Bone marrow (tissue), 2 donors: ENCODE measurements around the gene NT5E.

Experiments
- DNase-seq, 2 donors: peaks; one replicate each; lab custom pipeline; 2025; lab: John Stamatoyannopoulos, UW

The NT5E gene

DNA sequence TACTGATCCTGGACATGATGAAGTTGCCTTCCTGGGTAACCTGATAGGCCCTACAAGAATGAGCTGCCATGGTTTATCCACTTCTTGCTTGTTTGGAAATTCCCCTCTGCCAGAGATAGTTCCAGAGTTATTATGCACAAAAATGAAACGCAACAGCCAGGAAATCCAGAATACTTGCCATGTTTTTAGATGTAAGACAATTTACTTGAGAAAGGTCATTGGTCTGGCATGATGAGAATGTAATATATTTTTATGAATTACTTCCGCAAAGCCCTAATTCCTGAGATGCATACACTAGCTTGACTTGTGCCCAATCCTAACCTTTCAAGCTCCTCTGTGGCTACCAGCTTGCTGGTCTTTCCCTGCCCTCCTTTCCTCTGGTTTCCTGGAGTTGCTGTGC, 27.9 kb upstream of the NT5E start:
- DNase-seq = no peak

DNA sequence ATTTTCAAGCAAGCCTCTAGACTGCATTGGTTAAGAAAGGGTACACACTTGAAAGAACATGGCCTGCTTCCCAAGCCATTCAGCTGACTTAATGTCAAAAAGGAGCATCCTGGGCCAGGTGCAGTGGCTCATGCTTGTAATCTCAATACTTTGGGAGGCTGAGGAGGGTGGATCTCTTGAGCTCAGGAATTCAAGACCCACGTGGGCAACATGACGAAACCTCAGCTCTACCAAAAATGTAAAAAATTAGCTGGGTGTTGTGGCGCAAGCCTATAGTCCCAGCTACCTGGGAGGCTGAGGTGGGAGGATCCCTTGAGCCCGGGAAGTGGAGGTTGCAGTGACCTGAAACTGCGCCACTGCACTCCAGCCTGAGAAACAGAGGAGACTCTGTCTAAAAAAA, 26.9 kb upstream of the NT5E start:
- no peak for DNase-seq

GRCh38 chr6:85424981-85425380, 24.9 kb upstream of the NT5E start:
- no peak for DNase-seq

GRCh38 chr6:85425997-85426396, 23.9 kb upstream of the NT5E start:
- DNase-seq = no peak

DNA sequence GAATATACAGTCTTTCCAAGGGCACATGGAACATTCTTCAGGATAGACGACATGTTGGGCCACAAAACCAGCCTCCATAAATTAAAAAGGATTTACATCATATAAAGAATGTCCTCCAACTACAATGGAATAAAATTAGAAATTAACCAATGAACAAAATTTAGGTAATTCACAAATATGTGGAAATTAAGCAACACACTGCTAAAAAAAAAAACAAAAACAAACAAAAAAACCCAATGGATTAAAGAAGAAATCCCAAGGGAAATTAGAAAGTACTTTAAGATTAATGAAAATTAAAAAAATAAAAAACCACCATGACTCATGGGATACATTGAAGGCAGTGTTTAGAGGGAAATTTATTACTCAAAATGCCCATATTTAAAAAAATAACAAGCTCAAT, 21.4 kb upstream of the NT5E start:
- DNase-seq = no peak

DNA sequence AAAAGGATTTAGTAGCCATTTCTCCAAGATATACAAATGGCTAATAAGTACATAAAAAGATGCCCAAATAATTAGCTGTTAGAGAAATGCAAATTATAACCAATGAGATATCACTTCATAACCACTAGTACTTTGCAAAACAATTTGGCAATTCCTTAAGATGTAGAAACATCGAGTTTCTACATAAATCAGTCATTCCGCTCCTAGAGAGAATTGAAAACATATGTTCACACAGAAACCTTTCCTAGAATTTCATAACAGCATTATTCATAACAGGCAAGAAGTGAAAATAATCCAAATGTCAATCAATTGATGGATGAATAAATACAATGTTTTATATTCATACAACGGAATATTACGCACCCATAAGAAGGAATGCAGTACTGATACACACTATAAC, 20.5 kb upstream of the NT5E start:
- DNase-seq = no peak

DNA sequence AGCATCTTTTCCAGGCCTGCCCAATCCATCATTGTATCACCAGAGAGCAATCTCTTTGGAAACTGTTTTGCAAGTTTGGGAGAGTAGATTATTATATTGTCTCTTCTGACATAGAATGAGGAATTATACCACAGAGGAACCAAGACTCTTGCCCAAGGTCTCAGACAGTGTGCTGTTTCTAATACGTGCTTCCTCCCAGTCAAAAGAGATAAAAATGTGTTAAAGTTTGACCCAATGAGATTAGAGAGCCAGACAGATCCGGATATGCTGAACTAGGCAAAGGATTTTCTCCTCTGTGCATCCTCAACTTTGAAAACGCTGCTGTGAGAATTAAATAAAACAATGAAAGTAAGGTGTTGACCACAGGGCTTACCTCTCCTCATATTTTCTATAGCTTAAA, 18.6 kb upstream of the NT5E start:
- no peak for DNase-seq

DNA sequence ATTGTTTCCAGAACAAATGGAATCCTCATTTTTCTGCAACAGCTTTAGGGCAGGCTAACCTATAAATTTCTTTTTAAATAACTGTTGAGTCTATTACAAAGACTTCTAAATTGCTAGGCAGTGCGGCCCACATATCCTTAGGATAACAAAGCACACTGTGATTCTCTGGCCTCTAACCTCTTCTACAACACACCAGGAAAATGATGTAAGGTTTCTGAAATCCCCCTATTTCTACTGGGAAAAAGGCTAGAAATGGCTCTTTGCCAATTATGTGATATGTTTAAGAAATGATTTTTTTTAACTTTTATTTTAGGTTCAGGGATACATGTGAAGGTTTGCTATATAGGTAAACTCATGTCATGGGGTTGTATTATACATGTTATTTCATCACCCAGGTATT, 17.3 kb upstream of the NT5E start:
- DNase-seq = no peak

DNA sequence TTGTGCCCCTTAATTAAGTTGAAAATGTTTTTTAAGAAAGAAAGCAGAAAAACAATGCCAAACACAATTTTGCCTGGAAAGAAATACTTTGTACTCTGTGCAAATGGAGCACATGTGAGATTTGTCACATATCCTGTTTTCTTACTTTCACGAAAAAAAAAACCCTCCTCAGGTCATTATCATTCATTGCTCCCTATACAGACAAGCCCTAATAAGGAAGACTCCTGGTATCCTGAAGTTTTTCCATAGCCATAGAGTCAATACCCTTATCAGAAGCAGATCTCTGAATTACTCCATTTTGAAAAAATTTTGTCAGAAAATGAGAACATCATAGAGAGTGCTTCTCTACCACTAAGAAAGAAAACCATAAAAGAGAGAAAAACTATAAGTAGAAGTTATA, 14.0 kb upstream of the NT5E start:
- DNase-seq = no peak

- DNase-seq = no peak
Observed at GRCh38 chr6:85436411-85436810, 13.5 kb upstream of the NT5E start.

GRCh38 chr6:85436939-85437495, 12.9 kb upstream of the NT5E start:
- no peak for DNase-seq

DNA sequence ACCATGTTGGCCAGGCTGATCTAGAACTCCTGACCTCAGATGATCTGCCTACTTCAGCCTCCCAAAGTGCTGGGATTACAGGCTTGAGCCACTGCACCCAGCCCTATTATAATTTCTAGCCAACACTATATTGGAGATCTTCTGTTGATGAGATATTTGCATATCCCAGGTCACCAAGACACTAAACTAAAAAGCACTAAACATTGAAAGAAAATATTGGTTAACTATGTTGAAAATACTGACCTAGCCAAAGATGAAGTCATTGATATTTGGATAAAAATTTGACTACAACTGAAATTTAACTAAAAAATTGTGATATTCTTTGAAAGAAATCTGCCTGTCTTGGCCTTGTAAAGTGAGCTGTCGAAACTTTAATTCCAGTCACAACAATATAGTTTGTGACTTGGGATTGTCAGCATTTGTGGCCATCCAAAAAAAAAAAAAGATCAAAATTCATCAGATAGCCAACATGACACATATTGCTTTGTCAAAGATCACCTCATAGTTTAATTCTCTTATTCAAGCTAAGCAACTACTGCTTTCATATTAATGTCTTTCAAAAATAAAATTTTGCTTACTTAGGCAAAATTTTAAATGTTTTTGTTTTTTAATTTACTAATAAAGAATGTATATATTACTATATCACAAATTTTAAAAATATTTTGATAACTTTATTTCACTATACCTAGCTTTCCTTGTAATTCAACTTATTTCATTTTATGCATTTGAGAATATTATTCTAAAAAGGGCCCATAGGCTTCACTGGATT, 6.3 kb upstream of the NT5E start:
- DNase-seq = no peak

GRCh38 chr6:85449388-85449817, 480 bp upstream of the NT5E start:
- DNase-seq = no peak

- no peak for DNase-seq
Observed at GRCh38 chr6:85451565-85452306, 1.9 kb downstream of the NT5E start.

- DNase-seq = no peak
Observed at GRCh38 chr6:85452441-85452881, 2.6 kb downstream of the NT5E start.

DNA sequence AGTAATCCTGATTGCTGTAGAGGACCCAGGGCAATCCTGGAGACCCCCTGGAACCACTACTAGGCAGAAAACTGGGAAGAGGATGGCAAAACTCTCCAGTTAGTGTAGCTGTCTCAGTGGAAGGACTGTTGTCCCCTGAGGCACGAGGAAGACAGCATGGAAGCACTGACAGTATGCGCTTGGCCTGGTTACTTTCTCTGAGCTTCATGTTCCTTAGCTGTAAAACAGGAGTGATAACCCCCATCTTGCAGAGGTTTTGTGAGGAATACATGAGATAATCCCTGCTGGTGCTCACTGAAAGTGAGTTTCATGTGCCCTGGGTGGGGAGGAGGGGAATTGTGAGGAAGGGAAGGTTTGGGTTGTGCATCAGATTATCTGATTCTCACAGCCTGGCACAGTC, 3.2 kb downstream of the NT5E start:
- no peak for DNase-seq

DNA sequence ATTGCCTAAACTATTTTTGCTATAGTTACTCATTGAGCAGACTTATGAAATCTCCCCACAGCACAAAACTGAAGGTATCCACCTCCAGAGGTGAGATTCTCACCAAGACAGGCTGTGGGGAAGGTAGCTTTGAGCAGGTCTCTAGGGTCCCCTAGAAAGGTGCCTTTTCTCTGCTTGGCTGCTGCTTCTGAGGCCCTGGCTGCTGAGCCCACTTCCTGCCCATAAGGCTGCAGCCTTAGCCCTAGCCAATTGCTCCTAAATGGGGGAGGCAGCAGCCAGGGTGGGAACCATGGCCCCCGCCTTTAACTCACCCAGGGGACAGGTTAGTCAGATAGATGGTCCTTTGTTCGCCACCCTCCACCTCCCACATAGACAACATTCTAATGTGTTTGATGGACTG, 3.6 kb downstream of the NT5E start:
- no peak for DNase-seq

DNA sequence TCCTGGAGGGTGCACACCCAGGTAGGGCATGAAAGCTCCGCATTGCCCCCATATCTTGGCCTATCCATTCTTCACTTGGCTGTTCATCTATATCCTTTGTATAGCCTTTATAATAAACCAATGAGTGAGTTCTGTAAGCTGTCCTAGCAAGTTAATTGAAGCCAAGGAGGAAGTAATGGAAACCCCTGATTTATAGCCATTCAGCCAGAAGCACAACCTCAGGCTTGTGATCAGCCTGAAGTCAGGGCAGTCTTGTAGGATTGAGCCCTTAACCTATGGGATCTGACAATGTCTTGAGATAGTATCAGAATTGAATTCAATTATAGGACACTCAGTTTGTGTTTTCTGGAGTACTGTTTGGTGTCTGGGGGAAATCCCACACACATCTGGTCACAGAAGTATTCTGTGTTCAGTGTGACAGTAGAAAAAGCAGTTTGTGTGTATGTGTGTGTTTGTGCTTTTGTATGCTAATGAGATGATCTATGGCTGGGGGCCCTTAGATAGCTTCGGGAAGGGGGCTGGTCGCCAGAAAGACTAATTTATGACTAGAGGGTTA, 5.7 kb downstream of the NT5E start:
- DNase-seq = no peak

DNA sequence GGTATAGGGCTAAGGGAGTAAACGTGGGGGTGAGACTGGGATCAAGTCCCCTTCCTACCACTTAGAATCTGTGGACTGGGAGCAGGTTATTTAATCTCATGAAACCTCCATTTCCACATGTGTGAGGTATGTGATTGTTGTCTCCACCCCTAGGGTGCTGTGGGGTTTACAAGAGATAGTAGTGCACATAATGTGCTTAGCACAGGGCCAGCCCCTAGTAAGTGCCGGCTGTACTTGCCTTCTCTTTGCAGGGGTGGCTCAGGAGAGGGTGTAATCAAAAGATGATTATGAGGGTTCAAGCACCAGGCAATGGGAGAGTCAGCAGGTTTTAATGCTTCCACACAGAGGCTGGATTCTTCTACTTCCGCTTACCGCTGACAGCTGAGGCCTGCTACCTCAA, 6.9 kb downstream of the NT5E start:
- no peak for DNase-seq

- DNase-seq = no peak
Observed at GRCh38 chr6:85458184-85458583, 8.3 kb downstream of the NT5E start.

DNA sequence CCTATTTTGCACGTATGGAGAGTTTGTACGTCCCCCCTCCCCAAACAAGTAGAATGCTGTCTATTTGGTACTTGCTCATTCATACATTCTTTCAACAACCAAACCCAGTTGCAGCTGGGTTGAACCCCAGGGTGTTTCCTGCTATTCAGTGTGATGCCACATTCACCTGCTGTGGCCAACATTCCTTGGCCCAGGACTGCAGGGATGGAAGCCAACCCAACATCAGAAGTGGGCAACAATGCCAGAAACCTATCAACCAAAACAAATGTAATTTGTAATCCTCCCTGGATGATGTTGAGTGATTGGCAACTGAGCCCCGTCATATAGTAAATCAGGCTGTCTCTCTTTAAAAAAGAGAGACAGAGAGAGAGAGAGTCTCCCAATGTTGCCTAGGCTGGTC, 8.9 kb downstream of the NT5E start:
- DNase-seq = no peak

- no peak for DNase-seq
Observed at GRCh38 chr6:85459224-85459901, 9.5 kb downstream of the NT5E start.
